ENCODE measurements around the gene LAMC3. TPM values are rescaled to one million over a fixed set of nuclear protein-coding genes. Genes with fewer than 3 reads are reported as not detected.

LAMC3 gene
- total RNA-seq, 2 donors from 2014 or later = 0.55 to 156 TPM

DNA sequence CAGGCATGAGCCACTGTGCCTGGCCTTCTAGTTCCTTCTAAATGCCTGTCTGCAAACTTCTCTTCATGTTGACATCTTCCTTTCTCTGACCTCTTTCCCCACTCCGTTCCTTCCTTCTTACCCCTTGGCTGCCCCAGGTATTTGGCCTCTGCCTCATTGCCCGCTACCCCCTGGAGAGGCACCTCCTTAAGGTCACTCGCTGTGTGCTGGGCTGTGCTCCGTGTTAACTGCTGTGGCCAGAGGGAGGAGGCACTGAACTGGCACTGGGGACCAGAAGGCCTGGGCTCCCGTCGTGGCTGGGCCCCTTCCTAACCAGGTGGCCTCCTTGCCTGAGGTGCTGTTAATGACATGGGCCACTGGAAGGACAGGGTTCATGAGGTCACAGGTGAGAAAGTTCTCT lies 39.4 kb downstream of the LAMC3 start:
- no peak overlapping the region for H3K27ac ChIP-seq
- 77% methylated on average over 6 of the region's 6 CpGs for WGBS
- H3K4me1 ChIP-seq (replicated peaks) = no peaks in the 10 kb centered on the region
- no peak overlapping the region for H3K4me3 ChIP-seq
- intact Hi-C loops (cut with DNase I) = loop anchor here (5.0 kb wide), 2 partner anchors 176 to 341 kb away; no protein-coding TSS in a partner anchor
- TF ChIP-seq POLR2AphosphoS5 (IDR thresholded peaks at IDR 0.05) (no peak), POLR2A (IDR thresholded peaks at IDR 0.05) (no peak)
- TF ChIP-seq, protein P1, sequence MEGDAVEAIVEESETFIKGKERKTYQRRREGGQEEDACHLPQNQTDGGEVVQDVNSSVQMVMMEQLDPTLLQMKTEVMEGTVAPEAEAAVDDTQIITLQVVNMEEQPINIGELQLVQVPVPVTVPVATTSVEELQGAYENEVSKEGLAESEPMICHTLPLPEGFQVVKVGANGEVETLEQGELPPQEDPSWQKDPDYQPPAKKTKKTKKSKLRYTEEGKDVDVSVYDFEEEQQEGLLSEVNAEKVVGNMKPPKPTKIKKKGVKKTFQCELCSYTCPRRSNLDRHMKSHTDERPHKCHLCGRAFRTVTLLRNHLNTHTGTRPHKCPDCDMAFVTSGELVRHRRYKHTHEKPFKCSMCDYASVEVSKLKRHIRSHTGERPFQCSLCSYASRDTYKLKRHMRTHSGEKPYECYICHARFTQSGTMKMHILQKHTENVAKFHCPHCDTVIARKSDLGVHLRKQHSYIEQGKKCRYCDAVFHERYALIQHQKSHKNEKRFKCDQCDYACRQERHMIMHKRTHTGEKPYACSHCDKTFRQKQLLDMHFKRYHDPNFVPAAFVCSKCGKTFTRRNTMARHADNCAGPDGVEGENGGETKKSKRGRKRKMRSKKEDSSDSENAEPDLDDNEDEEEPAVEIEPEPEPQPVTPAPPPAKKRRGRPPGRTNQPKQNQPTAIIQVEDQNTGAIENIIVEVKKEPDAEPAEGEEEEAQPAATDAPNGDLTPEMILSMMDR (IDR thresholded peaks at IDR 0.05) = no peak
- no peaks in the 10 kb centered on the region for H3K36me3 ChIP-seq
- H3K9me3 ChIP-seq = no peaks in the 10 kb centered on the region
- no peak for DNase-seq (ENCODE audit: low spot score)
- no peaks in the 10 kb centered on the region for H3K27me3 ChIP-seq (replicated peaks; ENCODE audit: insufficient read depth)

DNA sequence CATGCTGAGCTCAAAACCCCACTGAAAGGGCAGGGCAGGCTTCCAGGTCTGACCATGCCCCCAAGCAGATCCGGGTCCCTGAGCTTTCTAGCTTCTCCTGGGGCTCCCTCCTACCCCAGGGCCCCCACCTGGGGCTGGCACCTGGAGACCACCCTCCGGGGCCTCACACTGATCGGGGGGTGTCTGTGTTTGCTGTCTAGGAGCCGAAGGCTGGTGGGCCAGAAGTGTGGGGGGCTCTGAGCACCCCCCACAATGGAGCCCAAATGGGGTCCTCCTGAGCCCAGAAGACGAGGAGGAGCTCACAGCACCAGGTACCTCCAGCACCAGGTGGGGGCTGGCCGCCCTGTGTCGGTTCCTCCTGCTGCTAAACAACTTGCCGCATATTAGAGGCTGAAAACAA lies 39.8 kb downstream of the LAMC3 start:
- Histone ChIP-seq H3K4me1 (replicated peaks) (no peaks in the 10 kb centered on the region), H3K36me3 (no peaks in the 10 kb centered on the region), H3K27me3 (replicated peaks; ENCODE audit: insufficient read depth) (no peaks in the 10 kb centered on the region), H3K27ac (no peak overlapping the region), H3K4me3 (no peak overlapping the region), H3K9me3 (no peaks in the 10 kb centered on the region)
- DNase-seq (ENCODE audit: low spot score) = no peak
- TF ChIP-seq POLR2AphosphoS5 (IDR thresholded peaks at IDR 0.05) = no peak
- 93% methylated on average over 8 of the region's 8 CpGs for WGBS
- intact Hi-C loops (cut with DNase I) = loop anchor here (5.0 kb wide), 2 partner anchors 177 to 342 kb away; no protein-coding TSS in a partner anchor

DNA sequence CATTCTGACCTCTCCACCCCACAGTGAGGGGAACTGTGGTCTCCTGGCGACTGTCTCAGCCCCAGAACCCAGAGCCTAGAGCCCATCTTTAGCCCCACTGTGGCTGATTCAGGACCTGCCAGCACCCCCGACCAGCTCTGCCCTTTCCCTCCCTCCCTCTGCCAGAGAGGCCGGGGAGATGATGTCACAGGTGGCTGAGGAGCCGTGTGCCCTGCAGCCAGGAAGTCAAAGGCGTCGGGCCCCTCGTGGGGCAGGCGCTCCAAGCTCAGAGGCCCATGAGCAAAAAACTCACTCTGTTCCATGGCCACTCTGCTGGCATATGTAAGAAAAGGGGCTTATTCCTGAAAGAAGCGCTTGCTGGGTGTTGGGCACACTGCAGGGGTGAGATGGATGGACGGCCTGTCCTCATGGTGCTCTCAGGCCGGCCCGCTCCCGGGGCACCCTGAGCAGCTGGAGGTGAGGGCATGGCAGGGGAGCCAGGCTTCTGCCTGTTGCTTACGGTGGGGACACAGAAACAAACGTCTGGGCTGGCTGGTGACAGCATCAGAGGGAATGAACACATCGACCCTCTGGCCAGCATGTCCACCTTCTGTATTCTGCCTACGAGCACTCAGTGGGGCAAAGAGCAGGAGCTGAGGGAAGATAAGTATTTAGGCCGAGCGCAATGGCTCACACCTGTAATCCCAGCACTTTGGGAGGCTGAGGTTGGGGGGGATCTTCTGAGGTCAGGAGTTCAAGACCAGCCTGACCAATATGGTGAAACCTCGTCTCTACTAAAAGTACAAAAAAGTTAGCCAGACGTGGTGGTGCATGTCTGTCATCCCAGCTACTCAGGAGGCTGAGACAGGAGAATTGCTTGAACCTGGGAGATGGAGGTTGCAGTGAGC lies 41.1 kb downstream of the LAMC3 start:
- Histone ChIP-seq H3K27ac (no peak overlapping the region), H3K4me3 (no peak overlapping the region), H3K4me1 (replicated peaks) (no peaks in the 10 kb centered on the region), H3K36me3 (no peaks in the 10 kb centered on the region), H3K27me3 (replicated peaks; ENCODE audit: insufficient read depth) (no peaks in the 10 kb centered on the region), H3K9me3 (no peaks in the 10 kb centered on the region)
- TF ChIP-seq POLR2A (IDR thresholded peaks at IDR 0.05) = no peak
- TF ChIP-seq POLR2AphosphoS5 (IDR thresholded peaks at IDR 0.05) = no peak
- TF ChIP-seq, protein P1 (IDR thresholded peaks at IDR 0.05) = no peak
- DNase-seq (ENCODE audit: low spot score) = no peak
- intact Hi-C loops (cut with DNase I) = loop anchor here (5.0 kb wide), 2 partner anchors 178 to 343 kb away; no protein-coding TSS in a partner anchor
- 69% methylated on average over 21 of the region's 21 CpGs for WGBS

DNA sequence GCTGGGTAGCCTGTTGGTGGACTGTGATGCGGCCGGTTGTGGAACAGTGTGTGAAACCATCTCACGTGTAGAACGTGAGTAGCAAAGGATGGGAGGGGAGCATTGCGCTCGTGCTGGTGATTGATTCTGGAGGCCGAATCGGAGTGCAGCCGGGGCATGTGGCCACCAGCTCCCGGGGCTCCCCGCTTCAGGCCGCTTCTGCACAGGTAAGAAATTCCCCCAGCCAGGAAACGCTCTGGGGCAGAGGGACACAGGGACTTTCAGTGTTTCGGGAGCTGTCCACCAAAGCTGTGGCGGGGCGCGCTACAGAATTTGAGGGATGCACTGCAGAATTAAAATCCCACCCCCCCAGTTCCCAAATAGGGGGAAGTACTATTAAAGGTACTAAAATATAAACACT lies 41.9 kb downstream of the LAMC3 start:
- intact Hi-C loops (cut with DNase I) = no loop called here

More for the DNA sequence above, 41.9 kb downstream of the LAMC3 start:
- Histone ChIP-seq H3K27ac (no peak overlapping the region), H3K4me1 (replicated peaks) (no peaks in the 10 kb centered on the region), H3K36me3 (no peaks in the 10 kb centered on the region), H3K9me3 (no peaks in the 10 kb centered on the region), H3K4me3 (no peak overlapping the region), H3K27me3 (replicated peaks; ENCODE audit: insufficient read depth) (no peaks in the 10 kb centered on the region)
- DNase-seq (ENCODE audit: low spot score) = no peak
- TF ChIP-seq POLR2AphosphoS5 (IDR thresholded peaks at IDR 0.05) (no peak), POLR2A (IDR thresholded peaks at IDR 0.05) (no peak)
- TF ChIP-seq, protein P1 (IDR thresholded peaks at IDR 0.05) = no peak
- 89% methylated on average over 17 of the region's 17 CpGs for WGBS

Data from prostate gland (tissue), 2 donors.